H1 (cell line): Measurements from ENCODE around the gene HES7. TPM values are rescaled to one million over a fixed set of nuclear protein-coding genes. Genes with fewer than 3 reads are reported as not detected.

ENCODE experiments used
- CTCF ChIA-PET: fragments of 300-600 bp; sonication (Branson Sonifier 250); formaldehyde crosslinking; loops from one replicate; lab custom pipeline; 2021; ENCODE audit not compliant: partially characterized antibody; lab: Charles Lee
- POLR2A ChIA-PET: fragments of 300-600 bp; sonication (Branson Sonifier 250); formaldehyde crosslinking; loops from one replicate; lab custom pipeline; 2021; ENCODE audit warnings: inconsistent platforms; ENCODE audit not compliant: partially characterized antibody; lab: Charles Lee
- DNase-seq, 2 experiments: peaks; one replicate each; pipeline versions ENCODE4 v3.0.0 to v3.0.0-alpha.2; 2010 to 2022; ENCODE audit warnings: low spot score in 2 of 2, low read depth in 1 of 2, mixed read lengths in 1 of 2
- FAIRE-seq: peaks from 2 replicates; lab custom pipeline; 2011; peaks lifted over from hg19 to GRCh38; lab: Jason Lieb, UNC
- H2AFZ ChIP-seq: 2 replicates; pipeline ENCODE4 v1.8.1; 2012; ENCODE audit warnings: low read length, inconsistent platforms
- H2AK5ac ChIP-seq: 2 replicates; pipeline ENCODE4 v1.6.1; 2013; ENCODE audit warnings: low read depth, low read length
- H2BK120ac ChIP-seq: replicated peaks from 2 replicates; pipeline ENCODE3; 2013; ENCODE audit warnings: low read depth, low read length, inconsistent platforms
- H2BK12ac ChIP-seq: 2 replicates; pipeline ENCODE4 v1.6.1; 2013; ENCODE audit warnings: low read depth, low read length
- H2BK15ac ChIP-seq: 2 replicates; pipeline ENCODE4 v1.6.1; 2013; ENCODE audit warnings: low read length
- H2BK20ac ChIP-seq: 2 replicates; pipeline ENCODE4 v1.6.1; 2013; ENCODE audit warnings: low read length
- H2BK5ac ChIP-seq: 2 replicates; pipeline ENCODE4 v1.6.1; 2013; ENCODE audit warnings: low read depth, low read length
- H3K14ac ChIP-seq: 2 replicates; pipeline ENCODE4 v1.6.1; 2013; ENCODE audit warnings: inconsistent platforms; ENCODE audit not compliant: insufficient read length
- H3K18ac ChIP-seq: 2 replicates; pipeline ENCODE4 v1.6.1; 2013; ENCODE audit warnings: low read length; ENCODE audit errors: extremely low read depth
- H3K23ac ChIP-seq: 2 replicates; pipeline ENCODE4 v1.6.1; 2013; ENCODE audit warnings: inconsistent platforms; ENCODE audit not compliant: insufficient read length
- H3K23me2 ChIP-seq: 2 replicates; pipeline ENCODE4 v1.6.1; 2013; ENCODE audit warnings: low read depth, low read length
- H3K27ac ChIP-seq: 2 replicates; pipeline ENCODE4 v1.6.1; 2011; ENCODE audit warnings: low read depth, low read length, inconsistent platforms
- H3K27me3 ChIP-seq, 4 experiments: replicated peaks in 1 of 4; 1 replicate in 1 of 4; 2 replicates in 3 of 4; pipeline versions ENCODE4 v1.6.1 to v1.8.1; 2011 to 2013; ENCODE audit warnings: low read length in 3 of 4, mild to moderate bottlenecking in 3 of 4, inconsistent platforms in 2 of 4, mixed read lengths in 2 of 4, moderate library complexity in 1 of 4; ENCODE audit not compliant: control insufficient read depth in 3 of 4, insufficient read depth in 3 of 4; ENCODE audit errors: extremely low read depth in 1 of 4
- H3K36me3 ChIP-seq, 4 experiments: 2 replicates each; pipeline versions ENCODE4 v1.6.1 to v1.8.1; 2011 to 2013; ENCODE audit warnings: mild to moderate bottlenecking in 4 of 4, low read length in 3 of 4, moderate library complexity in 2 of 4, control low read depth in 1 of 4, inconsistent platforms in 1 of 4; ENCODE audit not compliant: insufficient read depth in 4 of 4, control insufficient read depth in 2 of 4
- H3K4ac ChIP-seq: replicated peaks from 2 replicates; pipeline ENCODE3; 2013; ENCODE audit warnings: low read length, low read depth, mixed read lengths, inconsistent platforms; ENCODE audit not compliant: insufficient read length
- H3K4me1 ChIP-seq, 4 experiments: replicated peaks in 1 of 4; 1 replicate in 1 of 4; 2 replicates in 3 of 4; pipeline versions ENCODE4 v1.6.1 to v1.8.1; 2011 to 2013; ENCODE audit warnings: low read length in 3 of 4, inconsistent platforms in 2 of 4, mixed read lengths in 1 of 4; ENCODE audit not compliant: insufficient read depth in 4 of 4, control insufficient read depth in 3 of 4
- H3K4me2 ChIP-seq, 2 experiments: 2 replicates each; pipeline versions ENCODE4 v1.6.1 to v1.8.1; 2011 to 2013; ENCODE audit warnings: low read depth in 2 of 2, low read length in 2 of 2, control low read depth in 1 of 2, inconsistent platforms in 1 of 2, mild to moderate bottlenecking in 1 of 2; ENCODE audit not compliant: insufficient read depth in 1 of 2
- H3K4me3 ChIP-seq, 4 experiments: fragments of 200-600, 300-600 bp in 1 of 4; sonication (generic), shearing (Covaris generic), sonication (Bioruptor Twin) in 1 of 4; 2 replicates each; pipeline versions ENCODE4 v1.5.1 to v1.8.1; 2011 to 2016; ENCODE audit warnings: low read length in 4 of 4, low read depth in 3 of 4, control low read depth in 2 of 4, inconsistent platforms in 2 of 4, mild to moderate bottlenecking in 2 of 4, mixed read lengths in 1 of 4, moderate library complexity in 1 of 4; ENCODE audit not compliant: insufficient read depth in 2 of 4; ENCODE audit errors: extremely low read depth in 1 of 4
- H3K56ac ChIP-seq: replicated peaks from 2 replicates; pipeline ENCODE3; 2013; ENCODE audit warnings: low read depth, mild to moderate bottlenecking, mixed read lengths, low read length, inconsistent platforms; ENCODE audit not compliant: insufficient read length
- H3K79me1 ChIP-seq: 2 replicates; pipeline ENCODE4 v1.6.1; 2013; ENCODE audit warnings: low read depth, low read length, control low read depth
- H3K79me2 ChIP-seq, 2 experiments: 2 replicates each; pipeline versions ENCODE4 v1.6.1 to v1.8.1; 2012 to 2013; ENCODE audit warnings: low read length in 2 of 2, mild to moderate bottlenecking in 2 of 2, inconsistent platforms in 1 of 2; ENCODE audit not compliant: insufficient read depth in 2 of 2, control insufficient read depth in 1 of 2
- H3K9ac ChIP-seq, 4 experiments: replicated peaks in 1 of 4; 1 replicate in 1 of 4; 2 replicates in 3 of 4; pipeline versions ENCODE4 v1.6.1 to v1.8.1; 2011 to 2013; ENCODE audit warnings: low read depth in 3 of 4, low read length in 3 of 4, control low read depth in 2 of 4, mild to moderate bottlenecking in 2 of 4, moderate library complexity in 2 of 4, inconsistent platforms in 1 of 4; ENCODE audit errors: extremely low read depth in 1 of 4
- H3K9me3 ChIP-seq, 2 experiments: 2 replicates each; pipeline versions ENCODE4 v1.6.1 to v1.8.1; 2012 to 2013; ENCODE audit warnings: mild to moderate bottlenecking in 2 of 2, moderate library complexity in 2 of 2, control low read depth in 1 of 2, inconsistent platforms in 1 of 2, low read depth in 1 of 2, low read length in 1 of 2, mixed read lengths in 1 of 2; ENCODE audit not compliant: insufficient read depth in 2 of 2
- H4K20me1 ChIP-seq, 2 experiments: replicated peaks in 1 of 2; 2 replicates each; pipeline versions ENCODE3 to v1.8.1; 2011 to 2013; ENCODE audit warnings: inconsistent platforms in 2 of 2, low read length in 2 of 2, mild to moderate bottlenecking in 1 of 2; ENCODE audit not compliant: insufficient read depth in 2 of 2, control insufficient read depth in 1 of 2
- H4K5ac ChIP-seq: 2 replicates; pipeline ENCODE4 v1.6.1; 2013; ENCODE audit warnings: low read length, low read depth, mixed read lengths, inconsistent platforms; ENCODE audit not compliant: insufficient read length
- H4K8ac ChIP-seq: 2 replicates; pipeline ENCODE4 v1.8.0; 2013; ENCODE audit warnings: mild to moderate bottlenecking, moderate library complexity, low read length, inconsistent platforms; ENCODE audit not compliant: insufficient read depth; ENCODE audit errors: extremely low read depth
- H4K91ac ChIP-seq: replicated peaks from 2 replicates; pipeline ENCODE3; 2013; ENCODE audit warnings: low read length, mixed read lengths, inconsistent platforms; ENCODE audit not compliant: insufficient read length
- HDAC6 ChIP-seq: IDR thresholded peaks from one replicate; pipeline ENCODE4 v1.7.1; 2012; ENCODE audit warnings: low read depth, mild to moderate bottlenecking, inconsistent platforms, low read length, moderate library complexity
- MAFK ChIP-seq: IDR thresholded peaks from 2 replicates; pipeline ENCODE4 v1.6.1; 2012; ENCODE audit warnings: low read depth, mild to moderate bottlenecking, improper control_type of control experiment, low read length
- WGBS, 2 experiments: shearing (Covaris generic) in 1 of 2; methylation state at CpG; one replicate each; pipeline versions ENCODE4 v1.1.6 to v1.1.7; 2013 to 2015; ENCODE audit warnings: low lambda C conversion rate in 2 of 2, mixed read lengths in 2 of 2, inconsistent platforms in 1 of 2, low coverage in 1 of 2, missing lambda C conversion rate in 1 of 2; ENCODE audit not compliant: insufficient replicate concordance in 2 of 2, insufficient coverage in 1 of 2, insufficient read length in 1 of 2; ENCODE audit errors: extremely low coverage in 1 of 2, missing lambda C conversion rate in 1 of 2; 5-methylcytosine and 5-hydroxymethylcytosine counted together
- polyA plus RNA-seq, 7 experiments: library from polyadenylated mRNA; depleted of rRNA in 3 of 7; stranded (reverse) in 5 of 7; unstranded in 2 of 7; fragments of >200 nt in 5 of 7; fragments of 200-250 nt in 2 of 7; gene quantifications; 1 replicate in 5 of 7; 2 replicates in 1 of 7; 4 replicates in 1 of 7; pipeline versions ENCODE4 v1.2.1 to v1.2.3, GENCODE V29; 2011 to 2013; ENCODE audit warnings: missing spikeins in 2 of 7, mixed read lengths in 2 of 7
- total RNA-seq: library from RNA; stranded (reverse); fragmentation: NEBNext Ultra II Directional; extraction: Animal tissue kit (Norgen Biotek cat#: 25700); gene quantifications from 2 replicates; pipeline ENCODE4 v1.2.1, GENCODE V29; 2021

Gene HES7
- total and polyA plus RNA-seq, 2 of the 8 experiments (the other 6 are each of a cell fraction or from before 2014, with no cell fraction given) = 0.20 to 0.32 TPM

DNA sequence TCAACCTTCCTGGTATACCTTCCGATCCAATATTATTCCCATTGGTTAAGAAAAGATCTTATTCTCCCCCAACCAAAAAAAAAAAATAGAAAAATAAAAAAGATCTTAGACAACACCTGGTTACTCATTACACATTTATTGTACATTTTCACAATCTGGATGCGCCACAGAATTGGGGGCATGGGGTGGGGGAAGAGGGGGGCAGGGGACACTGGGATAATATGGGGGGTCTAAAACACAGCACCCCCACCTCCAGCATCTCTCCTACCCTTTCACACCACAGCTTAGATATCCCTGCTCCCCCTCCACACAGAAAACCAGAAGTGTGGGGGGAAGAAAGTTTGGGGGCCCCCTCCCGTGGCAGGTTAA lies 35.1 kb upstream of the HES7 start:
- Histone ChIP-seq H4K5ac (no peak overlapping the region), H3K23me2 (peaks cover 26% of the 10 kb centered on the region), H3K14ac (no peak overlapping the region), H2AK5ac (no peak overlapping the region), H3K4ac (no peak overlapping the region), H2BK5ac (no peak overlapping the region), H3K79me2 (peaks cover 0 to 15% of the 10 kb centered on the region in 2 experiments; a peak in 2 of 4 replicates), H3K4me3 (no peak overlapping the region), H3K56ac (no peak overlapping the region), H2BK15ac (no peak overlapping the region), H3K4me2 (no peak overlapping the region), H3K18ac (no peak overlapping the region), H2BK12ac (no peak overlapping the region), H3K4me1 (peaks cover 10 to 35% (median 21%) of the 10 kb centered on the region in 4 experiments), H3K23ac (no peak overlapping the region), H3K27ac (no peak overlapping the region), H2BK20ac (no peak overlapping the region), H2AFZ (no peak overlapping the region), H4K20me1 (peaks cover 8 to 9% of the 10 kb centered on the region in 2 experiments), H3K27me3 (no peaks in the 10 kb centered on the region), H3K36me3 (peaks cover 0 to 10% (median 5%) of the 10 kb centered on the region in 4 experiments; a peak in 6 of 8 replicates), H4K8ac (no peak overlapping the region), H2BK120ac (no peak overlapping the region), H3K9ac (no peak overlapping the region), H4K91ac (no peak overlapping the region), H3K9me3 (no peaks in the 10 kb centered on the region), H3K79me1 (peaks cover 8% of the 10 kb centered on the region)
- WGBS, 2 experiments = 75% methylated on average over 2 of the region's 3 CpGs; no CpG with 5 or more reads in 1 of the 2 experiments
- DNase-seq (no peak), FAIRE-seq (no peak)
- TF ChIP-seq HDAC6 (no peak), MAFK (no peak)
- ChIA-PET POLR2A (interaction anchor here (0.9 to 15.7 kb wide), 6 partner anchors 9 to 66 kb away, joined by 3 to 289 read pairs (median 28); partner anchors contain the start of genes ALOXE3, HES7 and TMEM107), CTCF (interaction anchor here (0.6 to 10.3 kb wide), 22 partner anchors 8 to 284 kb away, joined by 3 to 133 read pairs (median 4); partner anchors contain the start of genes ALOXE3, HES7 and TMEM107)
